ENCODE measurements around the gene VSTM2L.

The VSTM2L gene

DNA sequence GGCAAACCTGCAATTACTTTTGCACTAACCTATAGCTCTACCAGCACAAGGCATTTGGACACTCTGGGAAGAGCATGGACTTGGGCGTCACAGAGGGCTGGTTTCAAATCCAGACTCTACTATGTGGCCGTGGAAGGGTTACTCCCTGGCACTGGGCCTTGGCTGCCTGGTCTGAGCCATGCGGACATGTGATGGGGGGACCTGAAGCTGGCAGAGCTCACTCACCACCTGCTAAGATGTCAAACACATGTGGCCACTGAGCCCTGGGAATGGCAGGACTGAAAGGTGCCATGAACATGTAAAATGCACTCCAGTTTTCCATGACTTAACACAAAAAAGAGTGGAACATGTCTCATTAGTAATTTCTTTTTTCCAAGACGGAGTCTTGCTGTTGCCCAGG is 23.7 kb downstream of the VSTM2L start:
- Histone ChIP-seq H3K79me2 (ENCODE audit: control insufficient read depth, insufficient read depth, low read length, poor library complexity) (no peaks in the 10 kb centered on the region), H2BK5ac (ENCODE audit: low read depth, low read length, poor library complexity) (no peak overlapping the region), H4K8ac (ENCODE audit: low read depth, low read length) (no peak overlapping the region), H3K27ac (ENCODE audit: low read depth, low read length) (no peak overlapping the region), H3K18ac (ENCODE audit: low read length) (no peak overlapping the region), H3K9ac (ENCODE audit: low read length) (no peak overlapping the region), H4K12ac (ENCODE audit: low read depth, low read length) (no peak overlapping the region), H3K23ac (ENCODE audit: low read length) (no peak overlapping the region), H3K27me3 (ENCODE audit: insufficient read depth, low read length) (no peaks in the 10 kb centered on the region), H3K79me1 (ENCODE audit: low read length) (no peaks in the 10 kb centered on the region), H2BK120ac (ENCODE audit: insufficient read depth, low read length, poor library complexity) (no peak overlapping the region), H3K36me3 (ENCODE audit: control insufficient read depth in 1 of 2, insufficient read depth in 2 of 2, low read length in 2 of 2) (no peaks in the 10 kb centered on the region), H3K4ac (ENCODE audit: low read depth, low read length) (no peak overlapping the region), H2AFZ (ENCODE audit: insufficient read depth, low read length, poor library complexity) (no peak overlapping the region), H3K14ac (ENCODE audit: low read length) (no peak overlapping the region), H3K4me3 (ENCODE audit: low read depth, low read length) (no peak overlapping the region), H3K4me1 (ENCODE audit: control insufficient read depth in 1 of 2, insufficient read depth in 2 of 2, low read length in 2 of 2) (no peaks in the 10 kb centered on the region), H2AK5ac (ENCODE audit: low read length) (no peak overlapping the region), H3K4me2 (ENCODE audit: low read length) (no peak overlapping the region), H3K9me3 (ENCODE audit: insufficient read depth, low read depth, low read length) (no peaks in the 10 kb centered on the region), H2BK12ac (ENCODE audit: low read length) (no peak overlapping the region), H4K91ac (ENCODE audit: low read depth, low read length) (no peak overlapping the region)
- DNase-seq, result no peak
- no CpG with 5 or more reads among the region's 4 CpGs for WGBS (ENCODE audit: extremely low coverage, insufficient coverage, insufficient read length)

DNA sequence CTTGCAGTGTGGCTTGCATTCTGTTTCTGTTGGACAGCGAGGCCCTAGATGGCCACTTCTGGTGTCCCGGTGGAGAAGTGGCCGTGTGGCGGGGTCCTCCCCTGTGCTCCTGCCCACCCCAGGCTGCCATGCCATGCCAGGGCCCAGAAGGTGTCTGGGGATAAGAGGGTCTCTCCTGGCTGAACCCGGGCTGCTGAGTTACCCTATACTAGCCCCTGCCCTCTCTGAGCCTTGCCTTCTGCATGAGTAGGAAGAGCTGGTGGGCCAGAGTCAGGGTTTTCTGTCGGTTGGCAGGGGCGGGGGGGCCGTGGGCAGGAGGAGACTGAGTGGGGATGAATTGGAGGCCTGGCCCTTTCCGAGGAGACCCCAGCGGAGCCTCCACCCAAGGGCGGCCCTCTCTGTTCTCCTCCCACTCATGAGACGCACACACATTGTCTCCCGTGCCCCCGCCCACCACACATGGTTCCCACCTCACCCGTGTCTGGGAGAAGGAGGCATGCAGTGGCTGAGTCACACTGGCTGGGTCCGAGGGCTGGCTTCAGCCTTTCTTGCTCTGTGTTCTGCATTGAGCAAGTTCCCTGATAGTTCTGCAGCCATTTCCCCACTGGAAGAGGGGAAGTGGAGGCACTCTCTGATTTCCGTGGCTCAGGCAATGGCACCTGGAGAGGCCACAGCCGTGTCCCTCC is 24.6 kb downstream of the VSTM2L start:
- no peak overlapping the region for H2BK5ac ChIP-seq (ENCODE audit: low read depth, low read length, poor library complexity)

DNA sequence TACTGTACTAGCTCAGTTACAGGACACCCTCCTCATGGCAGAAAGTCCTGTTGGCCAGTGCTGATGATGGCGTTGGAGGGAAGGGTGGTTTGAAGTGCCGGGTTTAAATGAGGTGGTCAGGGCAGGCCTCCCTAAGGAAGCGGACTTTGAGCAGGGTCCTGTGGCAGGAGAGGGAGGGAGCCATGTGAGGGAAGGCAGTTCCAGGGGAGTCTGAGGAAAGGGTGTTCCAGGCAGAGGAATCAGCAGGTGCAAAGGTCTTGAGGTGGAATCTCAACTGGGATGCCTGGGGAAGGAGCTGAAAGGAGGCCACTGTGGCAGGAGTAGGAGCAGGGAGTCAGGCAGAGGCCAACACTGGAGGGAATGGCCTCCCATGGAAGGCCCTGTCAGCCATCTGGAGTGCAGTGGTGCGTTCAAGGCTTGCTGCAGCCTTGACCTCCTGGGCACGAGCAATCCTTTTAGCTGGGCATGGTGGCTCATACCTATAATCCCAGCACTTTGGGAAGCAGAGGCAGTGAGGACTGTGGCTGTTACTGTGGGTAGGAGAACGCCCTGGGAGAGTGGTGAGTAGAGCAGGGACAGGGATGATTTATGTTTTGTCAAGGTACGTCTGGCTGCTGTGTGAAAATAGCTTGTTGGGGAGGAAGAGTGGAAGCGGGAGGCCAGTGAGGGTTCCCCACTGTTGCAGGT is 26.2 kb downstream of the VSTM2L start:
- no peak overlapping the region for H3K9ac ChIP-seq (ENCODE audit: low read length)
- H4K8ac ChIP-seq (ENCODE audit: low read depth, low read length), result no peak overlapping the region
- H2AK5ac ChIP-seq (ENCODE audit: low read length), result no peak overlapping the region
- no peak overlapping the region for H3K27ac ChIP-seq (ENCODE audit: low read depth, low read length)
- H3K79me1 ChIP-seq (ENCODE audit: low read length), result no peaks in the 10 kb centered on the region
- no peak overlapping the region for H2AFZ ChIP-seq (ENCODE audit: insufficient read depth, low read length, poor library complexity)
- no peak overlapping the region for H4K91ac ChIP-seq (ENCODE audit: low read depth, low read length)
- no peak for DNase-seq
- no peak overlapping the region for H3K14ac ChIP-seq (ENCODE audit: low read length)
- H3K36me3 ChIP-seq (ENCODE audit: control insufficient read depth in 1 of 2, insufficient read depth in 2 of 2, low read length in 2 of 2), result no peaks in the 10 kb centered on the region
- peaks cover 3% of the 10 kb centered on the region for H3K9me3 ChIP-seq (ENCODE audit: insufficient read depth, low read depth, low read length)
- no peak overlapping the region for H3K18ac ChIP-seq (ENCODE audit: low read length)
- WGBS (ENCODE audit: extremely low coverage, insufficient coverage, insufficient read length), result no CpG with 5 or more reads among the region's 8 CpGs
- H3K23ac ChIP-seq (ENCODE audit: low read length), result no peak overlapping the region
- H3K4ac ChIP-seq (ENCODE audit: low read depth, low read length), result no peak overlapping the region
- no peak overlapping the region for H3K4me3 ChIP-seq (ENCODE audit: low read depth, low read length)
- peaks cover 2 to 5% of the 10 kb centered on the region in 2 experiments for H3K4me1 ChIP-seq (ENCODE audit: control insufficient read depth in 1 of 2, insufficient read depth in 2 of 2, low read length in 2 of 2)
- H3K79me2 ChIP-seq (ENCODE audit: control insufficient read depth, insufficient read depth, low read length, poor library complexity), result no peaks in the 10 kb centered on the region
- no peak overlapping the region for H3K4me2 ChIP-seq (ENCODE audit: low read length)
- no peak overlapping the region for H2BK12ac ChIP-seq (ENCODE audit: low read length)
- no peaks in the 10 kb centered on the region for H3K27me3 ChIP-seq (ENCODE audit: insufficient read depth, low read length)
- no peak overlapping the region for H2BK5ac ChIP-seq (ENCODE audit: low read depth, low read length, poor library complexity)
- H2BK120ac ChIP-seq (ENCODE audit: insufficient read depth, low read length, poor library complexity), result no peak overlapping the region
- H4K12ac ChIP-seq (ENCODE audit: low read depth, low read length), result no peak overlapping the region

More for the DNA sequence above, 24.6 kb downstream of the VSTM2L start:
- H3K79me1 ChIP-seq (ENCODE audit: low read length), result no peaks in the 10 kb centered on the region
- H3K4me3 ChIP-seq (ENCODE audit: low read depth, low read length), result no peak overlapping the region
- H4K91ac ChIP-seq (ENCODE audit: low read depth, low read length), result no peak overlapping the region
- H3K4ac ChIP-seq (ENCODE audit: low read depth, low read length), result no peak overlapping the region
- H4K8ac ChIP-seq (ENCODE audit: low read depth, low read length), result no peak overlapping the region
- no peak overlapping the region for H4K12ac ChIP-seq (ENCODE audit: low read depth, low read length)
- H3K79me2 ChIP-seq (ENCODE audit: control insufficient read depth, insufficient read depth, low read length, poor library complexity), result no peaks in the 10 kb centered on the region
- peaks cover 3% of the 10 kb centered on the region for H3K9me3 ChIP-seq (ENCODE audit: insufficient read depth, low read depth, low read length)
- DNase-seq, result no peak
- H3K14ac ChIP-seq (ENCODE audit: low read length), result no peak overlapping the region
- no peak overlapping the region for H2AK5ac ChIP-seq (ENCODE audit: low read length)
- H3K4me2 ChIP-seq (ENCODE audit: low read length), result no peak overlapping the region
- no peaks in the 10 kb centered on the region for H3K27me3 ChIP-seq (ENCODE audit: insufficient read depth, low read length)
- H3K4me1 ChIP-seq (ENCODE audit: control insufficient read depth in 1 of 2, insufficient read depth in 2 of 2, low read length in 2 of 2), result peaks cover 0 to under 1% of the 10 kb centered on the region in 2 experiments
- no peak overlapping the region for H3K18ac ChIP-seq (ENCODE audit: low read length)
- WGBS (ENCODE audit: extremely low coverage, insufficient coverage, insufficient read length), result no CpG with 5 or more reads among the region's 18 CpGs
- H2BK12ac ChIP-seq (ENCODE audit: low read length), result no peak overlapping the region
- no peak overlapping the region for H2BK120ac ChIP-seq (ENCODE audit: insufficient read depth, low read length, poor library complexity)
- no peak overlapping the region for H3K27ac ChIP-seq (ENCODE audit: low read depth, low read length)
- H2AFZ ChIP-seq (ENCODE audit: insufficient read depth, low read length, poor library complexity), result no peak overlapping the region
- H3K36me3 ChIP-seq (ENCODE audit: control insufficient read depth in 1 of 2, insufficient read depth in 2 of 2, low read length in 2 of 2), result no peaks in the 10 kb centered on the region
- H3K23ac ChIP-seq (ENCODE audit: low read length), result no peak overlapping the region
- H3K9ac ChIP-seq (ENCODE audit: low read length), result no peak overlapping the region

DNA sequence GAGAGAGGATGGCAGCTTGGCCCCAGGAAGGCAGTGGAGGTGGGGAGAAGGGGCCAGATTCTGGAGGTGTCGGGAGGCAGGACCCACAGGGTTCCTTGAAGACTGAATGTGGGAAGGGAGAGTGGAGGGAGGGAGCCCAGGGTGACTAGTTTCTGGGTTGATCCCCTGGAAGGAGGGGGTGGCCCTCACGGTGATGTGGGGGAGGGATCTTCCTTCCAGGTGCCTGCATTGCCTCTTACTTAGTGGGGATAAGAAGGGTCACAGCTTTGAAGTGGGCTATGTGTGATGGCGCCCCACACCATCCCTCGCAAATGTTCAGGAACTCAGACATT is 26.7 kb downstream of the VSTM2L start:
- no peak overlapping the region for H3K4me2 ChIP-seq (ENCODE audit: low read length)
- no peaks in the 10 kb centered on the region for H3K79me2 ChIP-seq (ENCODE audit: control insufficient read depth, insufficient read depth, low read length, poor library complexity)
- H3K4ac ChIP-seq (ENCODE audit: low read depth, low read length), result no peak overlapping the region
- H3K9me3 ChIP-seq (ENCODE audit: insufficient read depth, low read depth, low read length), result peaks cover 3% of the 10 kb centered on the region
- no peak overlapping the region for H2BK5ac ChIP-seq (ENCODE audit: low read depth, low read length, poor library complexity)
- no peak overlapping the region for H3K18ac ChIP-seq (ENCODE audit: low read length)
- H3K23ac ChIP-seq (ENCODE audit: low read length), result no peak overlapping the region
- peaks cover 2 to 5% of the 10 kb centered on the region in 2 experiments for H3K4me1 ChIP-seq (ENCODE audit: control insufficient read depth in 1 of 2, insufficient read depth in 2 of 2, low read length in 2 of 2)
- H4K91ac ChIP-seq (ENCODE audit: low read depth, low read length), result no peak overlapping the region
- no peak overlapping the region for H4K8ac ChIP-seq (ENCODE audit: low read depth, low read length)
- no peak overlapping the region for H3K4me3 ChIP-seq (ENCODE audit: low read depth, low read length)
- no peak overlapping the region for H2AK5ac ChIP-seq (ENCODE audit: low read length)
- no peak overlapping the region for H3K14ac ChIP-seq (ENCODE audit: low read length)
- no peak overlapping the region for H2AFZ ChIP-seq (ENCODE audit: insufficient read depth, low read length, poor library complexity)
- no peak for DNase-seq
- no peak overlapping the region for H3K9ac ChIP-seq (ENCODE audit: low read length)
- no peaks in the 10 kb centered on the region for H3K36me3 ChIP-seq (ENCODE audit: control insufficient read depth in 1 of 2, insufficient read depth in 2 of 2, low read length in 2 of 2)
- no peaks in the 10 kb centered on the region for H3K27me3 ChIP-seq (ENCODE audit: insufficient read depth, low read length)
- no peak overlapping the region for H2BK120ac ChIP-seq (ENCODE audit: insufficient read depth, low read length, poor library complexity)
- WGBS (ENCODE audit: extremely low coverage, insufficient coverage, insufficient read length), result no CpG with 5 or more reads among the region's 4 CpGs
- H2BK12ac ChIP-seq (ENCODE audit: low read length), result no peak overlapping the region
- no peak overlapping the region for H4K12ac ChIP-seq (ENCODE audit: low read depth, low read length)
- no peaks in the 10 kb centered on the region for H3K79me1 ChIP-seq (ENCODE audit: low read length)
- no peak overlapping the region for H3K27ac ChIP-seq (ENCODE audit: low read depth, low read length)
